Measurements from ENCODE around the gene GATB.
"Not testable (repeated sequence)": the region's sequence is repeated elsewhere in the genome, so short reads cannot be mapped to it uniquely, and the experiment has no call there.

Gene GATB

GRCh38 chr4:151731670-151732069 lies 29.1 kb downstream of the GATB start:
- not testable (repeated sequence) for DNase-seq (ENCODE audit: low read depth)

GRCh38 chr4:151729731-151730559 lies 30.9 kb downstream of the GATB start:
- no peak for DNase-seq (ENCODE audit: low read depth)

GRCh38 chr4:151728679-151729078 lies 32.1 kb downstream of the GATB start:
- DNase-seq (ENCODE audit: low read depth) = no peak

- DNase-seq (ENCODE audit: low read depth) = no peak
Observed at GRCh38 chr4:151728006-151728405, 32.8 kb downstream of the GATB start.

GRCh38 chr4:151727365-151727764 lies 33.4 kb downstream of the GATB start:
- DNase-seq (ENCODE audit: low read depth) = no peak

- DNase-seq (ENCODE audit: low read depth) = no peak
Observed at GRCh38 chr4:151725087-151725486, 35.7 kb downstream of the GATB start.

- no peak for DNase-seq (ENCODE audit: low read depth)
Observed at GRCh38 chr4:151721916-151722315, 38.9 kb downstream of the GATB start.

GRCh38 chr4:151721466-151721865 lies 39.3 kb downstream of the GATB start:
- no peak for DNase-seq (ENCODE audit: low read depth)

- no peak for DNase-seq (ENCODE audit: low read depth)
Observed at GRCh38 chr4:151719956-151720334, 40.9 kb downstream of the GATB start.

GRCh38 chr4:151718984-151719955 lies 41.5 kb downstream of the GATB start:
- no peak for DNase-seq (ENCODE audit: low read depth)

GRCh38 chr4:151717909-151718628 lies 42.7 kb downstream of the GATB start:
- DNase-seq (ENCODE audit: low read depth) = no peak

- no peak for DNase-seq (ENCODE audit: low read depth)
Observed at GRCh38 chr4:151717314-151717713, 43.5 kb downstream of the GATB start.

- DNase-seq (ENCODE audit: low read depth) = no peak
Observed at GRCh38 chr4:151716324-151716723, 44.5 kb downstream of the GATB start.

- DNase-seq (ENCODE audit: low read depth) = no peak
Observed at GRCh38 chr4:151715881-151716280, 44.9 kb downstream of the GATB start.

GRCh38 chr4:151712777-151713176 lies 48.0 kb downstream of the GATB start:
- no peak for DNase-seq (ENCODE audit: low read depth)

GRCh38 chr4:151711646-151712045 lies 49.2 kb downstream of the GATB start:
- DNase-seq (ENCODE audit: low read depth) = no peak

- DNase-seq (ENCODE audit: low read depth) = no peak
Observed at GRCh38 chr4:151709587-151709986, 51.2 kb downstream of the GATB start.

- no peak for DNase-seq (ENCODE audit: low read depth)
Observed at GRCh38 chr4:151709071-151709470, 51.7 kb downstream of the GATB start.

- no peak for DNase-seq (ENCODE audit: low read depth)
Observed at GRCh38 chr4:151708100-151708499, 52.7 kb downstream of the GATB start.

GRCh38 chr4:151703401-151703800 lies 57.4 kb downstream of the GATB start:
- no peak for DNase-seq (ENCODE audit: low read depth)

- no peak for DNase-seq (ENCODE audit: low read depth)
Observed at GRCh38 chr4:151702256-151702655, 58.6 kb downstream of the GATB start.

GRCh38 chr4:151700566-151701316 lies 60.1 kb downstream of the GATB start:
- DNase-seq (ENCODE audit: low read depth) = no peak
